Left renal pelvis (tissue), 4 donors: Measurements from ENCODE around the gene ANKRD24. TPM values are rescaled to one million over a fixed set of nuclear protein-coding genes. Genes with fewer than 3 reads are reported as not detected.
"Not testable (repeated sequence)": the region's sequence is repeated elsewhere in the genome, so short reads cannot be mapped to it uniquely, and the experiment has no call there.

Source experiments
- DNase-seq, 4 donors: peaks; one replicate each; pipeline ENCODE4 v3.0.0-alpha.2; 2013; ENCODE audit warnings: low read depth in 4 of 4, low spot score in 3 of 4
- polyA plus RNA-seq, 4 donors: library from polyadenylated mRNA; unstranded; fragments of 120-200 nt; gene quantifications; one replicate each; pipeline ENCODE4 v1.2.1, GENCODE V29; 2013; ENCODE audit not compliant: insufficient read length in 4 of 4

The ANKRD24 gene
- polyA plus RNA-seq, 4 donors = 0.83 to 2.0 (median 1.4) TPM

DNA sequence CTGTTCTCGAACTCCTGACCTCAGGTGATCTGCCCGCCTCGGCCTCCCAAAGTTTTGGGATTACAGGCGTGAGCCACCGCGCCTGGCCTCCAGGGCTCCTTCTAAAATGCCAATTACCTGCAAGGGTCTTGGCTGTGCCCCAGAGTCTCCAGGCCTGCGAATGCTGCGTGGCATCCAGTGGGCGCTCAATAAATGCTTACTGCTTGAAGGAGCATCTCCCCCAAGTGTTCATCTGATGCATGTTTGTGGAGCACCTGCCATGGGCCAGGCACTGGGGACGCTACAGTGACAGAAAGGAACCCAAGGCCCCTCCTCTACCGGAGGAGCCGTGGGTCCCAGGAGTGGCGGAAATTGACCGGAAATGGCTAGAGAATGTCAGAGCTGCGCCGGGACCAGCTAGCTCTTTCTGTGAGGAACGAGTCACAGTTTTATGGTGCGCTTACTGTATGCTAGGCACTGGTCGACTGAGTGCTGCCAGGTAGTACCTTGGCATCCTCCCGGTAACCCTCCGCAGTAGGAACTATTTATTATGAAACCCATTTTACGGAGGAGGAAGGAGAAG lies 14.2 kb downstream of the ANKRD24 start:
- DNase-seq = no peak

DNA sequence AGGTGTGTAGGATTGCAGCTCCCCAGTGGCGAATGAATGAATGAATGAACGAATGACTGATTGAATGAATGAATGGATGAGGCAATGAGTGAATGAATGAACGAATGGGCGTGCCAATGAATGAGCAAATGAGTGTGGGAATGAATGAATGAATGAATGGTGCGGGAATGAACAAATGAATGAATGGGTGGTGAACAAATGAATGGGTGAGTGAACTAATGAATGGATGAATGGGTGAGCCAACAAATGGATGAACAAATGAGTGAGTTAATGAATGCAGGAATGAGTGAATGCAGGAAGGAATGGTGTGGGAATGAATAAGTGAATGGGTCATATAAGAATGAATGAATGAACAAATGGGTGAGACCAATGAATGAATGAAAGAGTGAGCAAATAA lies 14.7 kb downstream of the ANKRD24 start:
- DNase-seq = no peak

DNA sequence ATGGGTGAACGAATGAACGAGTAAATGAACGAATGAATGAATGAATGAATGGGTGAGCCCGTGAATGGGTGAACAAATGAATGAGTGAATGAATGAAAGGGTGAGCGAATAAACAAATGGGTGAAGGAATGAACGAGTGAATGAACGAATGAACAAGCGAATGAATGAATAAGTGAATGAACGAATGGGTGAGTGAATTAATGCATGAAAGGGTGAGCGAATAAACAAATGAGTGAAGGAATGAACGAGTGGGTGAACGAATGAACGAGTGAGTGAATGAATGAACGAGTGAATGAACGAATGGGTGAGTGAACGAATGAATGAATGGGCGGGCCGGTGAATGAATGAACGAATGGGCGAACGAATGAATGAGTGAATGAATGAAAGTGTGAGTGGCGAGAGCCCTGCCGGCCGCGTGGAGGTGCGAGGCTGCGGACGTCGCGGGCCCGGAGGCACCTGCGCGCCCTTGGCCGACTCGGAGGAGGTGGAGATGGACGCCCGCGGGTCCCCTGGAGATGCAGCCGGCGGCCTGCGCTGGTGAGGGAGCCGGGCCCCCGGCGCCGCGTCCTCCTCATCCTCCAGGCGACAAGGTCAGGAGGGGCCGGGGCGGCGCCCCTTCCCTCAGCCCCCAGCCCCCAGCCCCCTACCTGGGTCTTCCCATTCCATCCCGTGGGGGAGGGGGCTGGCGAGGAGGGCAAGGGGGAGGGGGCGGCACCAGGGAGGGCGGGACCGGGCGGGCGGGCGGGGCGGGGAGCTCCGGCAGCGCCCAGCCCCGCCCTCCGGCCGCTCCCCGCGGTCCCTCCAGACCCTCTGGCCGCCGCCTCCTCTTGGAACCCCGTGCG lies 15.4 kb downstream of the ANKRD24 start:
- DNase-seq = no peak

DNA sequence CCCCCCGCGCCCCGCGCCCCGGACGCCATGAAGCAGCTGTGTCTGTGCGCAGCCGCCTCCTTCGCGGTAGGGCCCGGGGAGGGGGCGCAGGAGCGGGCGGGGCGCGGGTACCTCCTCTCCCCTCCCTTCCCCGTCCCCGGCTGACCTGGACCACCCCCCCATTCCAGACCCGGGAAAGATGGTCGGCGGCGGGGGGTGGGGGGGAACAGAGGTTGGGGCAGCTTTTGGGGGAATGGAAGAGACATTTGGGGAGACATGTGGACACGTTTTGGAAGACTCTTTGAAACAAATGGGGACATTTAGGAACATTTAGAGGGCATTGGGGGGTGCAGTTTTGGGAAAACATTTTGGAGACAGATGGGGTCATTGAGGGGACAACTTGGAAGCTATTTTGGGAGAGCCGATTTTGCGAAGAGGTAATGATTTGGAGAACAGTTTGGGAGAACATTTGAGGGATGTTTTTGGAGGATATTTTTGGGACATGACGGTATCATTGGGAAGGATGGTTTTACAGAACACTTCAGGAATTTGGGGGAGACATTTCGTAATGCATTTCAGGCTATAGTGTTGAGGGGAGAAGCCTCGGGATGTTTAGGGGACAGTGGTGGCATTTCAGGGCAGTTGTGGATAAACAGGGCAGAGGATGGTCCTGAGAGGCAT lies 16.1 kb downstream of the ANKRD24 start:
- DNase-seq = no peak

DNA sequence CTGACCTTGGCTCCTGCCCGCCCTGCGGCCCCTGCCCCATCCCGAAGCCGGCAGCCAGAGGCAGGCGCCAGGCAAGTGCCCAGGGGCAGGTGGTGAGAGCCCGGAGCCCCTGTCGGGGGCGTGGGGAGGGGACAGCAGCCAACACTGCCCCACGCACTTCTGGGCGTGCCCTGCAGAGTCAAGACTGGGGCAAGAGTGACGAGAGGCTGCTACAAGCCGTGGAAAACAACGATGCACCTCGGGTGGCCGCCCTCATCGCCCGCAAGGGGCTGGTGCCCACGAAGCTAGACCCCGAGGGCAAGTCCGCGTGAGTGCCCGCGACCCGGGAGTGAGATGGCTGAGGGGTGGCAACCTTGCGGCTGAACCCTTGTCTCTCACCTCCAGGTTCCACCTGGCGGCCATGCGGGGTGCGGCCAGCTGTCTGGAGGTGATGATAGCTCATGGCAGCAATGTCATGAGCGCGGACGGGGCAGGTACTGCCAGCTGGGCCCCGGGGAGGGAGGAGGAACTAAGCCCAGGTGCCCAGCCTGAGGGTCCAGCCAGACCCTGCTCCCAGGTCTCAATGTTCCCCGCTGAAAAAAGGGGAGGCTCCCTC lies 17.3 kb downstream of the ANKRD24 start:
- DNase-seq = no peak

DNA sequence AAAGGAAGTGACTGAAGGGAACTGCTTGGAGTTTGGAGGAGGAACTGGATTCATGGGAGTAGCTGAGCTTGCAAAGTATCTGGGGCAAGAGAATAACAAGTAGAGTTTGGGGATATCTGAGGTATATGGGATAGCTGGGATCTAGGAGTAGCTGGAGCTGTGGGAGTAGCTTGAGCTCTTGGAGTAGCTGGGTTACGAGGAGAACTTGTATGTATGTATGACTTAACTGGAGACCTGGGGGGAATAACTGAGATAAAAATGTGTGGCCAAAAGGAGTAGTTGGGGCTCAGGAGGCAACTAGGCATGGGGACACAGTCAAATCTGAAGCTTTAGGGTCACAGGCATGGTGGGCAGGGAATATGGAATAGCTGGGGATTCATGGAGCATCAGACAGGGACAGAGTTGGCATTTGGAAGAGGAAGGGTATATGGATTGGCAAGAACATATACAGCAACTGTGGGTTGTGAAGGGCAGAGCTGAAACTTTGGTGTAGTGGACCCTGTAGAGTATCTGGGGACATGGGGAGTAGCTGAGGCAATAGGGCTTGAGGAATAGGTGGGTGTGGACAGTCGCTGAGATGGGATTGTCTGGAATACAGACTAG lies 18.6 kb downstream of the ANKRD24 start:
- no peak for DNase-seq

DNA sequence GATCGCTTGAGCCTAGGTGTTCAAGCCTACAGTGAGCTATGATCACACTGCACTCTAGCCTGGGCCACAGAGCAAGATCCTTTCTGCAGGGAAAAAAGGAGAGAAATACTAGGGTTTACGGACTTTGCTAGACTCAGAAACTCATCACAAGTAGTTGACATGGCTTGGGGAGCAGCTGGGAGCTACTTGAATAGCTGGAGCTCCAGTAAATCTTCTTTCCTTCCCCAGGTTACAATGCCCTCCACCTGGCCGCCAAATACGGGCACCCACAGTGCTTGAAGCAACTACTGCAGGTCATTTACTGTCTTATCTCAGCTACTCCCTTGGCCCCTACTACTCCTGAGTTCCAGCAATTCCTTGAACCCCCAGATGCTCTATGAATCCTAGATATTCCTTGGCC lies 19.3 kb downstream of the ANKRD24 start:
- DNase-seq = no peak

DNA sequence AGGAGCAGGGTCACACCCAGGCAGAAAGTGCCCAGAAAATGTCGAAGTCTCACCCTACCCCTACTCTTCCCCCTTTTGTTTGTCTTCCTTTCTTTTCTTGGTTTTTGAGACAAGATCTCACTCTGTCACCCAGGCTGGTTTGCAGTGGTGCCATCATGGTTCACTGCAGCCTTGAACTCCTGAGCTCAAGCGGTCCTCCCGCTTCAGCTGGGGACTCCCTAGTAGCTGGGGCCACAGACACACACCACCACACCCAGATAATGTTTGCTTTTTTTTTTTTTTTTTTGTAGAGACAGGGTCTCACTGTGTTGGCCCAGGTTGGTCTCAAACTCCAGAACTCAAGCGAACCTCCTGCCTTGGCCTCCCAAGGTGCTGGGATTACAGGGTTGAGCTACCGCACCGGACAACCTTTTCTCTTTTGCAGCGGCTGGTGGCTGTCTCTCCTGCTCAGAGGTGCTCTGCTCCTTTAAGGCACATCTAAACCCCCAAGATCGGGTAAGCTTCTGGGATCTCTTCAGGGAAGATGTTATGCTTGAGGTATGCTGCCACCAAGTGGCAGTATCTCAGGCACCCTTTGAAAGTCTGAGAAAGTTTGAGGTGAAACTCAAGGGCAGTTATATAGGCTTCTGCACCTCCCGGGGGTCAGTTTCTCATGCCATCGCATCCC lies 24.5 kb downstream of the ANKRD24 start:
- no peak for DNase-seq

DNA sequence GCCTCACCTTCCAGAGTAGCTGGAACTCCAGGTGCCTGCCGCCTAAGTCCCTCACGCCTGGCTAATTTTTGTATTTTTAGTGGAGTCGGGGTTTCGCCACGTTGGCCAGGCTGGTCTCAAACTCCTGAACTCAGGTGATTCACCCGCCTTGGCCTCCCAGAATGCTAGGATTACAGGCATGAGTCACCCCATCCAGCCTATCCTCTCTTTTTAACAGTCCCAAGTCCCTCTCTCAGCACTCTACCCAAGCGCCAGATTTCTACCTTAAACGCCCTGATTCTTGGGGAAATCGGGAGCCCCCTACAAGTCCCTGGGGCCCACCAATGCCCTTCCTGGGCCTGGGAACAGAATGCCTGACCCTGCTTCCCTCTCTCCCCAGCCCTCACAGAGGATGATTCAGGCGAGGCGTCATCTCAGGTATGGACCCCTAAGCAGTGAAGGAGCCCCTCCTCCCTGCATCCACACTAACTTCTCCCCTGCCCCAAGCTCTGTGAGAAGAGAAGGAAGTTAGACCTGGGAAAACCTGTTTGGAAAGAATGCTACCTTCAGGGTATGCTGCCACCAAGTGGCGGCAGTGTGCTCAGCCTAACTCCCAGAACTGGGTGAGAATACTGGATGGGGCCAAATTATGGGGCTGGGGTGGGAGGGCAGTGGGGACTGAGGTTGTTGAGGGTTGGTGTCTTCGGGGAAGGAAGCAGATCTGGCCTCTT lies 26.1 kb downstream of the ANKRD24 start:
- DNase-seq = no peak

DNA sequence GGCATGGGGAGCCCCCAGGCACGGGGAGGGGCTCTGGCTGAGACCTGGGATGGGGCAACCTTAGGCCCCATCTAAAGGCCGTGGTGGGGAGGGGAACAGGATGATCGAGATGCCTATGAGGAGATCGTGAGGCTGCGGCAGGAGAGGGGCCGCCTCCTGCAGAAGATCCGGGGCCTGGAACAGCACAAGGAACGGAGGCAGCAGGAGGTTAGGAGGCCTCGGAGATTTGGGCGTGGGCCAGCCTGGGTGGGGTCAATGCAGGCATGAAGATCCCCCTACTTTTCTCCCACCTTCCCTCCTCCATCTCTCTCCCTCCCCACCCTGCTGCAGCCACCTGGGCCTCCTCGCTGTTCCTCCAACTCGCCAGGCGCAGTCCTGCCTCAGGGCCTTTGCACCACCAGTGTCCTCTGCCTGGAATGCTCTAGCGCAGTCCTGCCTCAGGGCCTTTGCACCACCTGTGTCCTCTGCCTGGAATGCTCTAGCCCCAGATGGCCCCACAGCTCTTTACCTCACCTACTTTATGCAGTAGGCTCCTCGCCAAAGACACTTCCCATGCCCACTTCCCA lies 27.8 kb downstream of the ANKRD24 start:
- no peak for DNase-seq

DNA sequence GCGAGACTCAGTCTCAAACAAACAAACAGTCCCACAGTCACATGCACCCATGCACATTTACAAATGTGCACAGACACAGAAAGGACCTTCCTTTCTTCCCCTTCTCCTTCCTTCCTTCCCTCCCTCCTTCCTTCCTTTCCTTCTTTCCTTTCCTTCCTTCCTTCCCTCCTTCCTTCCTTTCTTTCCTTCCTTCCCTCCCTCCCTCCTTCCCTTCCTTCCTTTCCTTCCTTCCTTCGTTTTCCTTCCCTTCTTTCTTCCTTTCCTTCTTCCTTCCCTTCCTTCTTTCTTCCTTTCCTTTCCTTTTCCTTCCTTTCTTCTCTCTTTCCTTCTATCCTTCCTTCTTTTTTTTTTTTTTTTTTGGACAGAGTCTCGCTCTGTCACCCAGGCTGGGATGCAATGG lies 30.6 kb downstream of the ANKRD24 start:
- no peak for DNase-seq

DNA sequence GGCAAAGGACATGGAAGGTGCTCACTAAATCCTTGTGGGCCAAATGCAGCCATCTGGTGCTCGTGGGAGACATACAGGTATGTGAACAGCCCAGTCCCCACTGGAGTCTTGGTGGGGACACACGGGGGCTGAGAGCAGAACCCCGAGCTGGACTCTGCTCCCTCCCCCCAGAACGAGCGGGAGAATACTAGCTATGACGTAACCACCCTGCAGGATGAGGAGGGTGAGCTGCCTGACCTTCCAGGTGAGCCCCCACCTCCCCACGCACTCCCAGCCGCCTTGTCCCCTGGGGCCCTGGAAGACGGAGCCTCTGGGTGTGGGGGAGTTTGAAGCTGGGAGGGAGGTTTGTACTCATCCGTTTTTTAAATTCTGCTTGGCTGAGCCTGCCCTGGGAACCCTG lies 33.3 kb downstream of the ANKRD24 start:
- DNase-seq = no peak

DNA sequence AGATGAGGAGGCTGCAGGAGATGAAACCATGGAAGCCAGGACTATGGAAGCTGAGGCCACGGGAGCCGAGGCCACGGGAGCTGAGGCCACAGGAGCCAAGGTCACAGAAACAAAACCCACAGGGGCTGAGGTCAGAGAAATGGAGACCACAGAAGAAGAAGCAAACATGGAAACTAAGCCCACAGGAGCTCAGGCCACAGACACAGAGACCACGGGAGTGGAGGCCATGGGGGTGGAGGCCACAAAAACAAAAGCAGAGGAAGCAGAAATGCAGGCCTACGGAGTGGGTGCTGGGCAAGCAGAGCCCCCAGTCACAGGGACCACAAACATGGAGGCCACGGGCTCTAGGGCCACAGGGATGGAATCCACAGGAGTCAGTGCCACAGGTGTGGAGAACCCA lies 34.4 kb downstream of the ANKRD24 start:
- no peak for DNase-seq

DNA sequence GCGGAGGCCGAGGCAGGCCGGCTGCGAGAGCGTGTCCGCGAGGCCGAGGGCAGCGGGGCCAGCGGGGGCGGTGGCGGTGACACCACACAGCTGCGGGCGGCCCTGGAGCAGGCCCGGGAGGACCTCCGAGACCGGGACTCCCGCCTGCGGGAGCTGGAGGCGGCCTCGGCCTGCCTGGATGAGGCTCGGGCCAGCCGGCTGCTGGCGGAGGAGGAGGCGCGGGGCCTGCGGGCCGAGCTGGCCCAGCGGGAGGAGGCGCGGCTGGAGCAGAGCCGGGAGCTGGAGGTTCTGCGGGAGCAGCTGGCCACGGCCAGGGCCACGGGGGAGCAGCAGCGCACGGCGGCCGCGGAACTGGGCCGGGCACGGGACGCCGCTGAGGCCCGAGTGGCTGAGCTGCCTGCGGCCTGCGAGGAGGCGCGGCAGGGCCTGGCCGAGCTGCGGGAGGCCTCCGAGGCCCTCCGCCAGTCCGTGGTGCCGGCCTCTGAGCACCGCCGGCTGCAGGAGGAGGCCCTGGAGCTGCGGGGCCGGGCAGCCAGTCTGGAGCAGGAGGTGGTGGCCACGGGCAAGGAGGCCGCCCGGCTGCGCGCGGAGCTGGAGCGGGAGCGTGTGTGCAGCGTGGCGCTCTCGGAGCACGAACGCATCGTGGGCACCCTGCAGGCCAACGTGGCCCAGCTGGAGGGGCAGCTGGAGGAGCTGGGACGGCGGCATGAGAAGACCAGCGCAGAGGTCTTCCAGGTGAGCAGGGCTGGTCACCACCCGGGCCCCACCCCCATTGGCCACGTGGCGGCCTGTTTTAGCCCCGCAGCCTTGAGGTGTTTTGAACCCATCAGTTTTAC lies 35.2 kb downstream of the ANKRD24 start:
- no peak for DNase-seq

DNA sequence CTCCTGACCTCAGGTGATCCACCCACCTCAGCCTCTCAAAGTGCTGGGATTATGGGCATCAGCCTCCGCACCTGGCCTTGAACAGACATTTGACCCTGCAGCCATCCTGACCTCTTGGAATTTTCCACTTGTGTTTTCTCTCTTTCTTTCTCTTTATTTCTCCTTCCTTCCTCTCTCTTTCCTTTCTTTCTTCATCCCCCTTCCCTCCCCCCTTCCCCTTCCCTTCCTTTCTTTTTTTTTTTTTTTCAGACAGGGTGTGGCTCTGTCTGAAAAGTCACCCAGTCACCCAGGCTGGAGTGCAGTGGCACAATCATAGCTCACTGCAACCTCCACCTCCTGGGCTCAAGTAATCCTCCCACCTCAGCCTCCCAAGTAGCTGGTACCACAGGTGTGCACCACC lies 36.0 kb downstream of the ANKRD24 start:
- DNase-seq = not testable (repeated sequence)

DNA sequence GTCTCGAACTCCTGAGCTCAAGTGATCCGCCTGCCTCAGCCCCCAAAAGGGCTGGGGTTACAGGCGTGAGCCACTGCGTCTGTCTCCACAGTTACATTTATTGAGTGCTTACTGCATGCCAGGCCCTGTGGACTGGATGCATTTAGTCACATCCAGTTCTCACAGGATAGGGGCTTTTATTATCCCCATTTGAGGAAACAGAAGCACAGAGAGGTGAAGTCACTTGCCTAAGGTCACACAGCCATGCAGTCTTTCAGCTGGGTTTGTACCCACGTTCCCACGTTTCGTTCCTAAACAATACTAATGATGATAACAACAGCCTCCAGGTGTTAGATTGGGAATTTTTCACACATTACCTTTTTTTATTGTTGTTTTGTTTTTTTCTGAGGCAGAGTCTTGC lies 37.7 kb downstream of the ANKRD24 start:
- DNase-seq = no peak

DNA sequence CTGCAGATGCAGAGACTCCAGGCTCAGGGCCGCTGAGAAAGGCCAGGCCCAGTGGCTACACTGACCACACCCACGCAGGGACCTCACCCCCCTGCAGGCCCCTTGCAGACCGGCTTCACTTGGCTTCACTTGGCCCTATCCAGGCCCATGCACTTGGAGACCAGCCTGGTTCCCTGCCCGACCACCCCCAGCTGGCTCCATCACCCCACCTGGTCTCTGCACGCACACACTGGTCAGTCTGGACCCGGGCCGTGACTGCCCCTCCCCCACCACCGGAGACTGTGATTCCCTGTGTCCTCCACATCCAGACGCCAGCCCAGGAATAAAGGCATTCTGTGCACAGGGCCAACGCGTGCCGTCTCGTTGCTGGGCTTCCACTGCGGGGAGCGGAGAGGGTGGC lies 42.0 kb downstream of the ANKRD24 start:
- no peak for DNase-seq

DNA sequence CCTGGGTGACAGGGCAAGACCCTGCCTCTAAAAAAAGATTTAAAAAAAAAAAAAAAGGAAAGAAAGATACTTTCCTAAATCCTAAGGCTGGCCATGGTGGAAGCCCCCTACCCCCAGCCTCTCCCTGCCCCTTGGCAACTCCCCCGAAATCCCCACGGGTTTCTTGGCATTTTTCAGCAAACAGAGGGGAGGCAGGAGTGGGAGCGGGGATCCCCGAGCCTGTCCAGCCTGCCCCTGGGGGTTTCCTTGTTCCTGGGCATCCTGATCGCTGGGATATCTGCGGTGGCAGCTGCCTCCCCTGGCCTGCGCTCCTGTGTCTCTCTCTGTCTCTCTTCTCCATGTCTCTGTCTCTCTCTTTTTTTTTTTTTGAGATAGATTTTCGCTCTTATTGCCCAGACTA lies 43.4 kb downstream of the ANKRD24 start:
- DNase-seq = no peak

DNA sequence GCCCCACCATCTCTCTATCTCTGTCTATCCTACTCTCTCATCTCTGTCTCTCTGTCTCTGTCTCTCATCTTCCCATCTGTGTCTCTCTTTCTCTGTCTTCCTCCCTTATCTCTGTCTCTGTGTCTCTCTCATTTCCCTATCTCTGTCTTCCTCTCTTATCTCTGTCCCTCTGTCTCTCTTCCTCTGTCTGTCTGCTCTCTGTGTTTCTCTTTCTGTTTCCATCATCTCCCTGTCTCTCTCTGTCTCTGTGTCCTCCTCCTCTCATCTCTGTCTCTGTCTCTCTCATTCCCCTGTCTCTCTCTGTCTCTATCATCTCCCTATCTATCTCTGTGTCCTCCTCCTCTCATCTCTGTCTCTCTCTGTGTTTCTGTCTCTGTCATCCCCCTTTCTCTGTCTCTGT lies 45.3 kb downstream of the ANKRD24 start:
- no peak for DNase-seq
